Activated CD8-positive, alpha-beta memory T cell treated with anti-CD3 and anti-CD28 coated beads, Interleukin-2, amount 50 U/mL, for 24 hours (primary cell): ENCODE measurements around the gene RCAN3.

Source experiments
- DNase-seq: peaks from one replicate; pipeline ENCODE4 v3.0.0-alpha.2; 2020; ENCODE audit errors: extremely low read depth

RCAN3 gene

GRCh38 chr1:24580756-24581155, 78.1 kb downstream of the RCAN3 start:
- DNase-seq: no peak

- DNase-seq: no peak
Observed at GRCh38 chr1:24584171-24584647, 81.6 kb downstream of the RCAN3 start.

- no peak for DNase-seq
Observed at GRCh38 chr1:24586119-24586518, 83.5 kb downstream of the RCAN3 start.

GRCh38 chr1:24586970-24587820, 84.6 kb downstream of the RCAN3 start:
- no peak for DNase-seq

GRCh38 chr1:24588573-24588972, 85.9 kb downstream of the RCAN3 start:
- no peak for DNase-seq

GRCh38 chr1:24589200-24589599, 86.6 kb downstream of the RCAN3 start:
- no peak for DNase-seq
